HL-60 (cell line): ENCODE data around the gene RAB3GAP1.

Experiments used
- GABPA ChIP-seq: IDR thresholded peaks from 2 replicates; pipeline ENCODE4 v1.6.1; 2012; ENCODE audit warnings: low read depth
- POLR2AphosphoS5 ChIP-seq: IDR thresholded peaks from 2 replicates; pipeline ENCODE4 v1.6.1; 2012; ENCODE audit warnings: low read depth
- REST ChIP-seq: IDR thresholded peaks from 2 replicates; pipeline ENCODE4 v1.6.1; 2012; ENCODE audit warnings: low read depth; ENCODE audit not compliant: insufficient replicate concordance
- SPI1 ChIP-seq: IDR thresholded peaks from 2 replicates; pipeline ENCODE4 v1.6.1; 2012; ENCODE audit warnings: low read depth, mild to moderate bottlenecking, borderline replicate concordance
- TF ChIP-seq, protein P1 (sequence below): IDR thresholded peaks from one replicate; pipeline ENCODE4 v1.5.1; 2011; ENCODE audit warnings: low read length, control low read depth, inconsistent platforms; ENCODE audit not compliant: insufficient read depth

DNA sequence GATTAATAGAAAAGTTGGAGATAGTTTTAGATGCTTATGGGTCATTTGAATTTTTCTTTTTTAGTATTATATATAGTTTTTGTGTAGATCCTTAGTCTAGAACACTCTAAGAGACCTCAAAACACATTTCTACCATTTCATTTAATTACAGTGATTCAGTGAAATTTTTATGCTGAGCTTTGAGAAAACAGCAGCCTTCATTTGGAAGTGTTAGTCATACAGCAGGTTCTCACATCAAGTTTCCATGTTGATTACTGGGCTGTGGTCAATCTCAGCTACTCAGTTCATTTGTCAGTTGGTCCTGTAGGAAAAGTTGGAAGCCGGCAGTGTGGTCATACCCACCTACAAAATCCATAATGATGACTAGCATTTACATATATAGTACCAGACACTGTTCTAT lies 42.8 kb upstream of the RAB3GAP1 start:
- TF ChIP-seq, protein P1, sequence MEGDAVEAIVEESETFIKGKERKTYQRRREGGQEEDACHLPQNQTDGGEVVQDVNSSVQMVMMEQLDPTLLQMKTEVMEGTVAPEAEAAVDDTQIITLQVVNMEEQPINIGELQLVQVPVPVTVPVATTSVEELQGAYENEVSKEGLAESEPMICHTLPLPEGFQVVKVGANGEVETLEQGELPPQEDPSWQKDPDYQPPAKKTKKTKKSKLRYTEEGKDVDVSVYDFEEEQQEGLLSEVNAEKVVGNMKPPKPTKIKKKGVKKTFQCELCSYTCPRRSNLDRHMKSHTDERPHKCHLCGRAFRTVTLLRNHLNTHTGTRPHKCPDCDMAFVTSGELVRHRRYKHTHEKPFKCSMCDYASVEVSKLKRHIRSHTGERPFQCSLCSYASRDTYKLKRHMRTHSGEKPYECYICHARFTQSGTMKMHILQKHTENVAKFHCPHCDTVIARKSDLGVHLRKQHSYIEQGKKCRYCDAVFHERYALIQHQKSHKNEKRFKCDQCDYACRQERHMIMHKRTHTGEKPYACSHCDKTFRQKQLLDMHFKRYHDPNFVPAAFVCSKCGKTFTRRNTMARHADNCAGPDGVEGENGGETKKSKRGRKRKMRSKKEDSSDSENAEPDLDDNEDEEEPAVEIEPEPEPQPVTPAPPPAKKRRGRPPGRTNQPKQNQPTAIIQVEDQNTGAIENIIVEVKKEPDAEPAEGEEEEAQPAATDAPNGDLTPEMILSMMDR: no peak
- TF ChIP-seq SPI1: no peak
- no peak for TF ChIP-seq GABPA
- TF ChIP-seq REST: no peak
- TF ChIP-seq POLR2AphosphoS5: no peak
